GM18511 (cell line): Measurements from ENCODE around the gene SEMA6A.

Experiments used
- ATAC-seq: cut with Tn5 transposase; IDR thresholded peaks from one replicate; pipeline ENCODE4 v1.9.1; 2021; ENCODE audit warnings: mild to moderate bottlenecking, moderate library complexity; ENCODE audit not compliant: unreplicated experiment

The SEMA6A gene

DNA sequence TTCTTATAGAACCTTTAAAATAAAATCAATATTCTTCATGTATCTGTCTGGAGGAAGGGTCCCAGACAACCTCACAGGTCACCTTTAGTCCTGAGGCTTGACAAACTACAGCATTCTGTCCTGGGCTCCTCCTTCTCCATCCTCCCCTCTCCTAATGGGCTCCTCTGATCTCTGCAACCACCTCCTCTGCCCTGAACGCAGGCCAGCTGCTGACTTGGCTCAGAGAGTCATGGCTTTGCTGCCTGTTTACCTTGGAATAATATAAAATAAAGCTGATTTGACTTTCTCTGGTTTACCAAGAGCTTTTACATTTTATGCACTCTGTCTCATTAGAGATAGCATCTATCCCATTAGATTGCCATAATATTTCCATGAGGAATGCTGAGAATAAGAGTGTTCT, 159.4 kb downstream of the SEMA6A start:
- no peak for ATAC-seq

DNA sequence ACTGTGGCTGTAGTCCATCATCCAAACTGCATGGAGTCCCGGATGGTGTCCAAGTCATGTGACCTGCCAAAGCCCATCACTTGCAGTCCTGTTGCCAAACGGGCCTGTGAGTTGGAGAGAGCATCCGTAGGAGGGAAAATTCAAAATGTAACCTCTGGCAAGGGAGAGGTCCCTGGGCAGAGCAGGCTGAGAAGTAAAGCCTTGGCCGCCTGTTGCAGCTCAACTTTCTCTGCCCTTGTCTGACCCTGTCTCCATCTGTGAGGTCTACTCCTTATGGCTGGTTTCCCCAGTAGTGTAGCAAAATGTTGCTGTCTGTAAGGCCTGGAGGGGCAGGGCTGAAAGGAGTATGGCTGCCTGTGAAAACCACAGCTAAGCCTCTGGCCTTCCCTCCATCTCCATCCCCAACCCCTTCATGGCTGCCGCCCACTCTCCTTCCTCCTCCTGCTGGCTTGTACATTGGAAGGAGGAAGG, 163.5 kb downstream of the SEMA6A start:
- no peak for ATAC-seq

DNA sequence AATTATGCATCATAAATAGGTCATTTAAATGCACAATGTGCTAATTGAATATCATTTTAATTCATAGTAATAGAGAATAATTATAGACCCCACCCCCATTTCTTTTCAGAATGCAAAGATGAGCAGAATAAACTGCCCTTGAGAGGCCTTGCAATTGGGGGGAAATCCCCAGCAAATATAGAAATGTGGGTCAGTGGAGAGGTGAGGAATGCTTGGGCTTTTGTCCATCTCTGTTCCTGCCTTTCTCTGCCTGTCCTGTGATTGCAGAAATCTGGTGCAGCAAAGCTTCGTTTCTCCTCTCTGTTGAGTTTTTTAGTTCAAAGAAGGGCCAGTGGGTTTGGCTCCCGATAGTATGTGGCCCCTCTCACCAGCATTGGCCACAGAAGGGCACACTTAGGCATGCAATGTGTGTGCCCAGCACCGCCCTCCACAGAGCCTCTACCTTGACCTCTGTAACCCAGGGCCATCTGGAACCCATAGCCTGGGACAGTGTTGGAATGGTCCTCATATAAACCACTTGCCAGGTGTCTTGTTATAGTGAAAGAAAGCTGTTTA, 164.2 kb downstream of the SEMA6A start:
- ATAC-seq, result no peak

DNA sequence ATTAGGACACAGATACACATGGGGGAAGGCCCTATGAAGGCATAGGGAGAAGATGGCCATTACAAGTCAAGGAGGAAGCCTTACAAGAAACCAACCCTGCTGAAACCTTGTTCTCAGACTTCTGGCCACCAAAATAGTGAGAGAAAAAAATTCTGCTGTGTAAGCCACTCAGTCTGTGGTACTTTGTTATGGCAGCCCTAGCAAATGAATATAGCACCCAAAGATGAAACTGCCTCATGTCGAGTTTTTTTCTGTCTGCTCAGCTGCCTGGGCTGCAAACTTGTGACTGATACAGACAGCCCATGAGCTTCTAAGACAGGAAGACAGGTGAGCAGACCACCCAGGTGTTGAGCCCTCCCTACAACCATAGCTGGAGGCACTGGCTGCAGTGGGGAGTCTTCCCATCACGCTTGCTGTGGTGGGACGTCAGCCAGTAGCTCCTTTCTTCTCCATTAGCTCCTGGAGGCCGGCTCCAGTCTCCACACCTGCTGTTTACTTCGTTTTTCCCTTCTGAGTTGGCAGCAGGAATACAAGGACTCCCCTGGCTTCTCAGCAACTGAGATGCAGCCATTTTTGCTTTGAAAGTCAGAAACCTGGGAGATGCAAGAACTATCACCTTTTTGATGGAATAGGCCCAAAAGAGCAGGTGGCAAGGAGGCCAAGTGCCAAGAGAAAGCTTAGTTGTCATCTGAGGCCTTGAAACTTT, 164.9 kb downstream of the SEMA6A start:
- ATAC-seq, result no peak

DNA sequence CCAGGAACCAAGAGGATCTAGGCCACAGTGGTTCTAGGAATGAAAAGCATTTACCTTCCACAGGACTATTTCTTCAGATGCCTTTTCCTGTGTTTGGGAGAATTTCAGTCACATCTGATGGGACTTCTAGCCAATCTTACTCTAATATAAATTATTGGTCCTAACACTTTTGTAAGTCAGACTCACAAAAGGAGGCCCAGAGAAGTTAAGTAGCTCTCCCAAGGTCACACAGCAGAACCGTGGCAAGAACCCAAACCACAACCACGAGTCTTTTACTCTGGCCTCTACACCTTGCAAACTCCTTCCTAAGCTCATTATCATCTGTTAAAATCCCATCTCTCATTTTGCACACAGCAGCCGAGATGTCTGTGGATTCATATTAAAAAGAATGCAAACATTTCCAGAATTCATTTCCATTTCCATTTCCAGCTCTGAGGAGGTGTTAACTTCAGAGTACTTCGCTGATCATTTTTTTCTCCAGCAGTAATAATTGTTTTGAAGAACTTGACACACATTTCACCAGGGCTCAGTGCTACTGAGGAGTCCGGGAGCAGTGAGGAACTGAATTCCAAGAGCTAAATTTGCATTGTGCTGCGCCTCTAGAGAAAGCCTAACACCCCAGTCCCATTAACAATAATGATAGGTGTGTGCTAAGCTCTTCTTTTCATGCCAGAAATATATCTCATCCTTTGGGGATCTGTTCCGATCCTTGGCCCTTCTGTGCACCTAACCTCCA, 168.1 kb downstream of the SEMA6A start:
- ATAC-seq, result no peak

DNA sequence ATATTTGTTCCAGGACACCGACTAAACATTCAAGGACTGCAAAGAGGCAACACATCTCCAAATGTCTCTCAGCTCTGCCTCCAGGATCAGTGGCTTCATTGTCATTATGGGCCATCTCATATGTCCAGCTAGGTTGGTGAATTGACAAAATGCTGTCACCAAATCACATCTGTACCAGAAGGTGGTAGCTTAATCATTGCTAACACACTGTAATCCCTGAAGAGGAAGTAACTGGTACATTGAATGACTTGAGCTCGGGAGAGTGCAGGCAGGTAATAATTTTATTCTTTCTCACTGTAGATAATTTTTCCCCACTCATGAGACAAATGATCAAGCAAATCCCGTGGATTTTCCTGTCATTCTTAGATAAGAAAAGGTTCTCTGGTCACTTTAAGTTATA, 169.8 kb downstream of the SEMA6A start:
- no peak for ATAC-seq

DNA sequence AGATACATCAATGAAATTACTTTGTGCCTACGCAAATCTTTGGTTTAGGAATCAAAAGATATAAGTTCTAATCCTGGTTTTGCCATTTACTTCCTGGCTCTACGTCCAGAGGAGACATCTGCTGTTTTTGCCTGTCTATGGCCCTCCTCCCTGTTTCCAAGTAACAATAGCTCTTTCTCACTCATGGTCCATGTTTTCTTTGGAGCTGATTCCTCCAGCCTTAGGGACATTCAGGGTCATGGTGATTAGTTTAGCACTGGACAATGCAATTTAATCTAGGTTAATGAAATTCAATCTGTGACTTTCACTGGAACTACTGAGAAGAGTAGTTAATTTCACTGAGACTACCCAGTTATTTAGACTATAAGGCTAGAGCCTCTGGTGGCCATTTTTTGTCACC, 170.6 kb downstream of the SEMA6A start:
- no peak for ATAC-seq

DNA sequence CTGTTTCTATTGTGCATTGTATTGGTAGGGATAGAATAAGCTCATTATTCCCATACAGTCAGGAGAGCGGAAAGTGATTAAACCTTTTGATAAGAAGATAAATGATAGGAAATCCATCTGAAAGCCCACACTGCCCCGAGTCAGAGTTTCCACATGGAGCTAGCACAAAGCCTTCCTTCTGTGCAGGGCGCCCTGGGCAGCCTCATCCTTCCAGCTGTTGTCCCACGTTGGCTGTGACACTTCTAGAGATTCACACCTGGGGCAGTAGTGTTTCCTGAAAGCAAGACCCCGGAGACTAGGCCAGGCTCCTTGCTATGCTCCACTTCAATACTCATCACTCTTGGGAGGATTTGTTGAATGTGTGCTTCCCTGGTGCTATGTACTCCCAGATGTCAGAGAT, 172.4 kb downstream of the SEMA6A start:
- ATAC-seq, result no peak

DNA sequence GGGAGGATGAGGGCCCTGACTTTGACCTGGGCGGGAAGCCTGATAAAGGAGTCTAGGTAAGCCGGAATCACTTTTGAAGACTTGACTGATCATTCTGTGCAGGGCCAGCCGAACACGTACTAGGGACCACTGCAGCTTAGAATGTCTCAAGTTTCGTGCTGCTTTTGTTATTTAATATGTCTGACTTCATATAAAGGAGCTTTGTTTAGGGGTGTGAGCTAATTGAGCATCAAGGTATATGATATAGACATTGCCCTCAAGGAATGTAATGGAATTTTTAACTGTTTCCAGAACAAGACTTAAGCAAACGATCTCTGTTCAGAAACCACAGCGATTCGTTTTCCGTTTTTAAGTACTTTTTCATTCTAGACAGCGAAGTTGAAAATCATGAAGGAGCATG, 173.0 kb downstream of the SEMA6A start:
- ATAC-seq, result no peak

DNA sequence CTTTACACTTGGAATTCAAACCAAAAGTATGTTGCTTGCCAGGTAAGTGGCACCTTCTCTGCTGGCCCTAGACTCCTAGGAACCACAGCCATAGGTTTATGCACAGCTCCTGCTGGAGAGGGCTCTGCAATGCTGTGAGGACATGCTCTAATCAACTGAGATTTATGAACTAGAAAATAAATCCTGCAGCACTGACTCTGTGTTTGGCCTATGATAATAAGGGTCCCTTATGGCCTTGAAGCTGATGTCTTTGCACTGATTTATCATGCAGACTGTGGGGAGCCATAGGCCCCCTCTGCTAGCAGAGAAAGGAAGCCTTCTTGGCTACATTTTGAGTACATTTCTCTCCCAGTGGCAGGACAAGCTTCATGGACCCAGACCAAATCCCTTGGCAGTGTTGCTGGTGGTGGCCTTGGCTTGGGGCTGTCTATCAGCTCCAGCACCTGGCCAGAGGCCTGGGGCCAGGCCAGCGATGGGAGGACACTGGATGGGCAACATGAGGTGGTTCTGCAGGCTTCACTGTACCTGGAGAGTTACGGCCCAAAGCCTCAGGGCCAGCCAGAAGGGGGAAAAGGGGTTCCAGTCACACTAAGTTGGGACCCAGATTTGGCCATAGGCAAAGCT, 178.0 kb downstream of the SEMA6A start:
- ATAC-seq, result no peak

DNA sequence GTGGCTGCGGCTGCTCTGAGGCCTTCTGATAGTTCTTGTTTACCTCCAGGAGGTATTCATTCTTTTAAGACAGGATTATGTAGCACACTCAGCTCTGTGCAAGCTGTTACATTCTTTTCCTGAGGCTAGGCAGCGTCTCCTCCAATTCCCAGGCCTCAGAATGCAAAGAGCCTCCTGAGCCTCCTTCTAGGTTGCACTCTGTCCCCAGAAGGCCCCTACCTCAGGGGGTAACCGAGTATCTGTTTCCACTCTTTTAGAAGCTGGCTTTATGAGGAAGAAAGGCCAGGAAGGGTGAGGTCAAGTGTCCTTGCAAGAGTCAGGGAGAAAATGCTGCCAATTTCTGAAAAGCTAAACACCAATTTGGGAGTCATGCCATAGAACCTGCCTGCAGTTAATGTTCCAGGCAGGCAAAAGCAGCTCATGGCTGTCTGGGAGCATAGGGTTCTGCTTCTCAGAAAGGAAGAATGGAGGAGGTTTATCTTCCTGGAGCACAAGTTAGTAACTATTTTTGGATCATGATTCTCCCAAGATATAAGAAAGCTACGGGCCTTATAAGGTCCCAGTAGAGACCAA, 178.9 kb downstream of the SEMA6A start:
- ATAC-seq, result no peak

DNA sequence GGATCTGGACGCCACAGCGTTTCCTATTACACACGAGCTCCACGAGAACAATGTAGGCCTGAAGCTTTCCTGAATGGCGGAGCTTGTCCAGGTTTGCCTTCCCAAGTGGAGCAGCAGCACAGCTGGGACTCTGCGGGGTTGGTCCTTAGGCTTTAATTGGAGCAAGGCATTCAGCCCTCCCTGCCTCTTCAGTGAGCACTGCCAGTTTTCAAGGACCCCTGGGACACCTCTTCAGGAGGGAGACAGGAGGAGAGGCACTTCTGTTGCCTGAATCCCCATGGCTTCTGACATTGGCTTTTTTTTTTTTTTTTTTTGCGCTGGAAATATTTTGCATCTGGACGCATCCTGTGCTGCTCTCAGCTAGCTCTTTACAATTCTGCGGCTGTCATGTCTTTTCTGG, 179.4 kb downstream of the SEMA6A start:
- ATAC-seq, result no peak

DNA sequence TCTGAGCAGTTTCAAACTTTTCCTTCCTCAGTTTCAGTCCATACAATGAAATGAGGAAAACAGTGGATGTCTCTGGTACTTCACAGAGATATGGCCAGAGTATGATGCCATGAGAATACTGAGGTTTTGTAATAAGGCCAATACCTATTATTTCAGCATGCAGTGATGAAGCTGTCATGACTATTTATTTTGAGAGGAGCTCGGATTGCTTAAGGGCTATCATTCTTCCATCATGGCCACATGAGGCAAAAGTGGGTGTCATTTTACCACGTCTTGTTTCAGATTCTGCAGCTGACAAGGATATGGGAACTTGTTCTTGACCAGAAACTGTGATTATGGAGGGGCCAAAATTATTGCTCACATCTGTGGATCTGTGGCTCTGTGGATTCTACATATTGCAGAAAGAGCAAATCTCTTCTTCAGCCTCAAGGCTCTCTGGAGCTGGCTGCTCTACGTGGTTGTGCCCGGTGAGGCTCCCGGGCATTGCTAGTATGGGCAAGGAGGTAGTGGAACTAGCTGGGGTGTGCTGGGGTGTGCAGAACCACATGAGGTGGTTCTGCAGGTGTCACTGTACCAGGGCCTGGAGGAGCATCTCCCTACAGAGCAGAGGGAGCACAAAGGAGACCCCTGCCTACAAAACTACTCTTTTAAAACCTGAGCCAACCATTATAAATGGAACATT, 180.3 kb downstream of the SEMA6A start:
- ATAC-seq, result no peak
